Mammary epithelial cell (primary cell): ENCODE results near the gene IFNL1.
"Not testable (repeated sequence)": the region's sequence is repeated elsewhere in the genome, so short reads cannot be mapped to it uniquely, and the experiment has no call there.

Source experiments
- CTCF ChIP-seq, 2 donors: IDR thresholded peaks in 1 of 2; conservative IDR thresholded peaks in 1 of 2; 2 replicates each; pipeline ENCODE4 v1.5.1; 2011 to 2012; ENCODE audit warnings: inconsistent platforms in 2 of 2, low read length in 2 of 2, mild to moderate bottlenecking in 2 of 2, control low read depth in 1 of 2, low read depth in 1 of 2; ENCODE audit not compliant: insufficient read depth in 1 of 2; ENCODE audit errors: extremely low read depth in 1 of 2
- EZH2 ChIP-seq: IDR thresholded peaks from 2 replicates; pipeline ENCODE4 v1.6.1; 2012; ENCODE audit warnings: low read length, inconsistent platforms, borderline replicate concordance

- not testable (repeated sequence) for TF ChIP-seq CTCF (conservative IDR thresholded peaks at IDR 0.05 in 1 of 2, IDR thresholded peaks at IDR 0.05 in 1 of 2; ENCODE audit: extremely low read depth in 1 of 2, insufficient read depth in 1 of 2, low read depth in 1 of 2, low read length in 2 of 2); EZH2
Observed at GRCh38 chr19:39309305-39309670, 13.1 kb downstream of the IFNL1 start.
